Right lobe of liver (tissue), 6 donors: ENCODE measurements around the gene CRTAC1. TPM values are rescaled to one million over a fixed set of nuclear protein-coding genes. Genes with fewer than 3 reads are reported as not detected.

Experiments
- ATAC-seq, 4 donors: fragments of 200-7000 bp; cut with Tn5 transposase; one replicate each; pipeline ENCODE4 v1.9.1; 2020; ENCODE audit warnings: mild to moderate bottlenecking in 4 of 4, moderate library complexity in 4 of 4
- DNase-seq, 3 donors: peaks; one replicate each; pipeline ENCODE4 v3.0.0-alpha.2; 2020
- H3K27ac ChIP-seq, 3 donors: fragments of 200-600 bp; one replicate each; pipeline ENCODE4 v1.8.0; 2022
- H3K27me3 ChIP-seq, 2 donors: fragments of 200-600 bp; one replicate each; pipeline ENCODE4 v1.8.0; 2022
- H3K36me3 ChIP-seq, 4 donors: fragments of 200-600 bp; sonication (generic) in 1 of 4; one replicate each; pipeline versions ENCODE4 v1.5.1 to v1.8.0; 2017 to 2022; ENCODE audit warnings: control low read depth in 1 of 4
- H3K4me1 ChIP-seq, 4 donors: fragments of 200-600 bp; sonication (generic) in 1 of 4; one replicate each; pipeline versions ENCODE4 v1.5.1 to v1.8.0; 2017 to 2022; ENCODE audit warnings: control low read depth in 1 of 4
- H3K4me3 ChIP-seq, 3 donors: fragments of 200-600 bp; one replicate each; pipeline ENCODE4 v1.8.0; 2022
- H3K9me3 ChIP-seq, 4 donors: fragments of 200-600 bp; sonication (generic) in 1 of 4; one replicate each; pipeline versions ENCODE4 v1.5.1 to v1.8.0; 2017 to 2022; ENCODE audit warnings: control low read depth in 1 of 4
- CTCF ChIP-seq, 4 donors: fragments of 200-600 bp in 3 of 4; fragments of 450-650 bp in 1 of 4; IDR thresholded peaks; one replicate each; pipeline versions ENCODE4 v1.5.1 to v1.8.0; 2016 to 2022; ENCODE audit warnings: antibody characterized with exemption in 4 of 4, mild to moderate bottlenecking in 2 of 4
- POLR2A ChIP-seq: fragments of 450-650 bp; IDR thresholded peaks from one replicate; pipeline ENCODE4 v1.6.1; 2017; ENCODE audit warnings: antibody characterized with exemption, mild to moderate bottlenecking
- WGBS: methylation state at CpG from one replicate; pipeline ENCODE4 v1.1.6; 2018; ENCODE audit warnings: low coverage, low lambda C conversion rate; ENCODE audit not compliant: insufficient coverage; ENCODE audit errors: missing lambda C conversion rate; 5-methylcytosine and 5-hydroxymethylcytosine counted together
- intact Hi-C, 2 donors: fragments of 100-400 bp; cut with DNase I; formaldehyde crosslinking; loops; one replicate each; pipeline versions ENCODE4 v1.11.2 to v1.14.1; 2022
- total RNA-seq, 6 experiments: library from RNA; depleted of rRNA in 2 of 6; stranded (reverse); fragments of >200 nt in 2 of 6; fragmentation: NEBNext Ultra II Directional in 3 of 6; extraction: Animal tissue kit (Norgen Biotek cat#: 25700) in 3 of 6; gene quantifications; one replicate each; pipeline versions ENCODE4 v1.1.0 to v1.2.4, GENCODE V29; 2016 to 2023
- donor health status: DM: no; HTN: yes; CAD: no.
- donor health status: DM: no; HTN: no; CAD: no.
- donor health status: DM: no; HTN: no; CAD: no.
- donor health status: DM: no; HTN: yes; CAD: no.
- donor health status: DM: no; HTN: yes; CAD: no.

Gene CRTAC1
- total RNA-seq, 6 experiments from 2014 or later = 0.20 TPM; not detected in 5

DNA sequence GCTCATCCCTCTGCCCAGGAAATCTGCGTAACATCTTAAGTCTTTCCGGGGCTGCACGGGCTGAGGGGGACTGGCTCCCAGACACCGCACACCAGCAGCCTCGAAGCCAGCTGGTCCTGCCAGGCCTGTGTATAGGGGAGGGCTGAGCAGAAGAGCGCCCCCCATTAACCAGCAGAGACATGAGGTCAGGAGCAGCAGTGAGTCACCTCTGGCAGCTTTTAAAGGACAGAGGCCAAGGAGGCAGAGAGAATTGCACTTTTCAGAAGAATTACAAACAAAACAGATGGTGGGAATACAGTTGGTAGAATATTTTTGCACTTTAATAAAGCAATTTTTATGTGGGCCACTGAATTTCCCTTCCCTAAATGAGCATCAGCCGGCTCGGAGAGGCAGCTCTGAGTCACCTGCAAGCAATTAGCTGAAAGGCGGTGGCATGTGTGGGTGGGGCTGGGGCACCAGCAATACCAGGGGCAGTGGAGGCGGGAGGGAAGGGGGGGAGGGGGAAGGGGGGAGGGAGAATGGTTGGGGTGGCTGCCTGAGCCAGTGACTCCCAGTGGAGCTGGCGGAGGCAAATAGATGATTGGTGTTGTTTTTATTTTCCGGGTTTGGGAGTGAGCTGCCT is 141.7 kb downstream of the CRTAC1 start:
- intact Hi-C loops = no loop called here

GRCh38 chr10:97888134-97888533 is 142.3 kb downstream of the CRTAC1 start:
- DNase-seq = no peak
- Histone ChIP-seq H3K4me3 (no peak overlapping the region), H3K9me3 (no peaks in the 10 kb centered on the region), H3K36me3 (no peaks in the 10 kb centered on the region), H3K27ac (no peak overlapping the region), H3K27me3 (no peaks in the 10 kb centered on the region), H3K4me1 (no peaks in the 10 kb centered on the region)
- WGBS = 82% methylated on average over 7 of the region's 7 CpGs
- no peak for ATAC-seq
- TF ChIP-seq CTCF (IDR thresholded peaks at IDR 0.05) (no peak), POLR2A (no peak)
- intact Hi-C loops = no loop called here

More for the DNA sequence above, 141.7 kb downstream of the CRTAC1 start:
- no peaks in the 10 kb centered on the region for H3K36me3 ChIP-seq
- H3K4me1 ChIP-seq = no peaks in the 10 kb centered on the region
- no peak overlapping the region for H3K4me3 ChIP-seq
- no peaks in the 10 kb centered on the region for H3K9me3 ChIP-seq
- H3K27me3 ChIP-seq = no peaks in the 10 kb centered on the region
- DNase-seq = no peak
- TF ChIP-seq POLR2A = no peak
- no peak for TF ChIP-seq CTCF (IDR thresholded peaks at IDR 0.05)
- ATAC-seq = no peak
- WGBS = 44% methylated on average over 6 of the region's 12 CpGs
- H3K27ac ChIP-seq = no peak overlapping the region

DNA sequence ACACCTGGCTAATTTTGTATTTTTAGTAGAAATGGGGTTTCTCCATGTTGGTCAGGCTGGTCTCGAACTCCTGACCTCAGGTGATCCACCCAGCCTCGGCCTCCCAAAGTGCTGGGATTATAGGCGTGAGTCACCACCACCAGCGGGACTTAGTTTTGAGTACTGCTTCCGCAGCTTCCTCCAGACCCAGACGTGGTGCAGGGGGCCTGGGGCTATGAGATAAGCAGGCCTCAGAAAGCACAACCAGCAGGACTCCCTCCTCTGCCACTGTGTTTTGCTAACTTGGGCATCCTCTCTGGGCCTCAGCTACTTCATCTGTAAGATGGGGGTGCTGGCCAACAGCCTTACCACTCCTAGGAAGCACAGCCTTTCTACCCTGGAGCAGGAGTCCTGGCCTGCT is 143.0 kb downstream of the CRTAC1 start:
- ATAC-seq (no peak), DNase-seq (no peak)
- Histone ChIP-seq H3K4me3 (no peak overlapping the region), H3K36me3 (no peaks in the 10 kb centered on the region), H3K27ac (no peak overlapping the region), H3K27me3 (no peaks in the 10 kb centered on the region), H3K9me3 (no peaks in the 10 kb centered on the region), H3K4me1 (no peaks in the 10 kb centered on the region)
- TF ChIP-seq POLR2A = no peak
- no peak for TF ChIP-seq CTCF (IDR thresholded peaks at IDR 0.05)
- intact Hi-C loops = no loop called here
- WGBS = 86% methylated on average over 6 of the region's 6 CpGs

- Histone ChIP-seq H3K9me3 (no peaks in the 10 kb centered on the region), H3K4me3 (no peak overlapping the region), H3K4me1 (no peaks in the 10 kb centered on the region), H3K27ac (no peak overlapping the region), H3K27me3 (no peaks in the 10 kb centered on the region), H3K36me3 (no peaks in the 10 kb centered on the region)
- TF ChIP-seq POLR2A (no peak), CTCF (IDR thresholded peaks at IDR 0.05) (no peak)
- no peak for DNase-seq
- intact Hi-C loops = no loop called here
- no peak for ATAC-seq
- WGBS = 63% methylated on average over 2 of the region's 5 CpGs
Observed at GRCh38 chr10:97886286-97886685, 144.1 kb downstream of the CRTAC1 start.

DNA sequence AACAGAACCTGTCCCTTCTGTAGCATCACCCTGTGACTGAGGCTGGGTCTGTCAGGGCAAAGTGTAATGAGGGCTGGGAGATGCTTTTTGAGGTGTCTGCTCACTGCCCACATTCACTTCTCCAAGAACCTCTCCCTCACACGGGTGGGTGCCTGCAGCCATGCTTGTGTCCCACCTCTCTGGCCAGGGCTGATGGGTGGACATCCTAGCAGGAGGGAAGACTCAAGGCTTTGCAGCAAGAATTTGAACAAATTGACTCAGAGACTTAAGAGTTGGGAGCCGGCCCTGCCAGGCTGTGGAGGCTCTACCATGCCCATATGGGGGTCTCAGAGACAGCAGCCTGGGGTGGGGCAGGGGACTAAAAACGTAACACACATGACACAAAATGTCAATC is 147.3 kb downstream of the CRTAC1 start:
- intact Hi-C loops = no loop called here
- Histone ChIP-seq H3K9me3 (no peaks in the 10 kb centered on the region), H3K4me1 (no peaks in the 10 kb centered on the region), H3K4me3 (no peak overlapping the region), H3K27me3 (no peaks in the 10 kb centered on the region), H3K36me3 (no peaks in the 10 kb centered on the region), H3K27ac (no peak overlapping the region)
- WGBS = 44% methylated on average over 2 of the region's 3 CpGs
- no peak for ATAC-seq
- no peak for TF ChIP-seq CTCF (IDR thresholded peaks at IDR 0.05)
- TF ChIP-seq POLR2A = no peak
- DNase-seq = no peak
